Large intestine (tissue), 3 donors: ENCODE data around the gene KRT78. TPM values are rescaled to one million over a fixed set of nuclear protein-coding genes. Genes with fewer than 3 reads are reported as not detected.
A peak's percentile ranks its signal among the peaks of the same experiment; 100 is the strongest.

ENCODE experiments used
- DNase-seq, 2 donors: peaks; one replicate each; pipeline versions ENCODE4 v3.0.0 to v3.0.0-alpha.2; 2013
- H3K27ac ChIP-seq: one replicate; pipeline ENCODE4 v1.5.1; 2013; ENCODE audit warnings: low read length
- H3K27me3 ChIP-seq: 2 replicates; pipeline ENCODE4 v1.6.1; 2013; ENCODE audit warnings: low read length; ENCODE audit not compliant: control insufficient read depth, insufficient read depth
- H3K36me3 ChIP-seq: 2 replicates; pipeline ENCODE4 v1.6.1; 2013; ENCODE audit warnings: low read length; ENCODE audit not compliant: control insufficient read depth, insufficient read depth
- H3K4me1 ChIP-seq: one replicate; pipeline ENCODE4 v1.6.1; 2013; ENCODE audit warnings: low read length; ENCODE audit not compliant: control insufficient read depth, insufficient read depth
- H3K4me3 ChIP-seq: one replicate; pipeline ENCODE4 v1.5.1; 2013; ENCODE audit warnings: low read length
- H3K9me3 ChIP-seq: one replicate; pipeline ENCODE4 v1.6.1; 2013; ENCODE audit warnings: mild to moderate bottlenecking, low read depth, low read length, moderate library complexity; ENCODE audit not compliant: control insufficient read depth
- WGBS: methylation state at CpG from one replicate; pipeline ENCODE4 v1.1.5; 2013; ENCODE audit warnings: low lambda C conversion rate; ENCODE audit not compliant: insufficient coverage; 5-methylcytosine and 5-hydroxymethylcytosine counted together
- polyA plus RNA-seq: library from polyadenylated mRNA; unstranded; fragments of 120-200 nt; gene quantifications from one replicate; pipeline ENCODE4 v1.2.1, GENCODE V29; 2013

KRT78 gene
- polyA plus RNA-seq, 1 donor = not detected

GRCh38 chr12:52871291-52872039 lies 22.7 kb upstream of the KRT78 start:
- H3K4me1 ChIP-seq = peaks cover 33% of the 10 kb centered on the region
- no CpG with 5 or more reads among the region's 9 CpGs for WGBS
- H3K27ac ChIP-seq = no peak overlapping the region
- no peaks in the 10 kb centered on the region for H3K9me3 ChIP-seq
- no peaks in the 10 kb centered on the region for H3K27me3 ChIP-seq
- peak in 1 of 2 donors; percentile 33 for DNase-seq
- no peak overlapping the region for H3K4me3 ChIP-seq
- no peaks in the 10 kb centered on the region for H3K36me3 ChIP-seq

- H3K9me3 ChIP-seq = no peaks in the 10 kb centered on the region
- DNase-seq = peak; percentile 58 to 72
- whole genome bisulfite sequencing = no CpG with 5 or more reads among the region's 14 CpGs
- no peak overlapping the region for H3K27ac ChIP-seq
- no peak overlapping the region for H3K4me3 ChIP-seq
- H3K27me3 ChIP-seq = no peaks in the 10 kb centered on the region
- H3K36me3 ChIP-seq = no peaks in the 10 kb centered on the region
- H3K4me1 ChIP-seq = peaks cover 33% of the 10 kb centered on the region
Measured at GRCh38 chr12:52870361-52871290, 21.8 kb upstream of the KRT78 start.

GRCh38 chr12:52867642-52868041 lies 18.8 kb upstream of the KRT78 start:
- Histone ChIP-seq H3K4me3 (no peak overlapping the region), H3K9me3 (no peaks in the 10 kb centered on the region), H3K27ac (no peak overlapping the region), H3K4me1 (peaks cover 11% of the 10 kb centered on the region), H3K36me3 (no peaks in the 10 kb centered on the region), H3K27me3 (no peaks in the 10 kb centered on the region)
- WGBS = no CpG with 5 or more reads among the region's 9 CpGs
- DNase-seq = peak in 1 of 2 donors; percentile 37

- 80% methylated on average over 1 of the region's 5 CpGs for WGBS
- H3K27me3 ChIP-seq = no peaks in the 10 kb centered on the region
Measured at GRCh38 chr12:52867152-52867551, 18.4 kb upstream of the KRT78 start.

GRCh38 chr12:52865090-52865944 lies 16.5 kb upstream of the KRT78 start:
- DNase-seq = peak; percentile 76 to 84
- Histone ChIP-seq H3K36me3 (no peaks in the 10 kb centered on the region), H3K4me3 (no peak overlapping the region), H3K27ac (no peak overlapping the region), H3K9me3 (no peaks in the 10 kb centered on the region), H3K4me1 (peaks cover 7% of the 10 kb centered on the region), H3K27me3 (no peaks in the 10 kb centered on the region)
- WGBS = no CpG with 5 or more reads among the region's 10 CpGs

More at GRCh38 chr12:52867152-52867551, 18.4 kb upstream of the KRT78 start:
- no peak for DNase-seq
- Histone ChIP-seq H3K9me3 (no peaks in the 10 kb centered on the region), H3K27ac (no peak overlapping the region), H3K4me3 (no peak overlapping the region), H3K4me1 (peaks cover 6% of the 10 kb centered on the region), H3K36me3 (no peaks in the 10 kb centered on the region)

DNA sequence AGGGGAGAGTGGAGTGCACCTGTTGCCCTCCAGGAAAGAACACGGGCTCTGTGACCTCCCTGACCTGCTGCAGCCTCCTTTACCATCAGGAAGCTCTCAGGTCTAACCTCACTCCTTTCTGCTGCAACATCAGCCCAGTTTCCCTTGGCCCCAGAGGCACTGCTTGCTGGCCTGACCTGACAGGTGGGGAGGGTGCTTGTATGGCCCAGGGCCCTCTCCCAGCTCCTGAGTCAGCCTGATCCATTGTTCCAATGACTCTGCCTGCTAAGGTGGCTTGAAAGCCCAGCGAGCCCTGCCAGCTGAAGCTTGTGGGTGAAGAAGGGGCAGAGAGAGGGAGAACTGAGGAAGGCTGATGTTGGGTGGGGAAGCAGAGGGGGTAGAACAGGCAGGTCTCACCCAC lies 13.2 kb upstream of the KRT78 start:
- Histone ChIP-seq H3K9me3 (no peaks in the 10 kb centered on the region), H3K36me3 (no peaks in the 10 kb centered on the region), H3K27ac (no peak overlapping the region), H3K4me3 (no peak overlapping the region), H3K27me3 (no peaks in the 10 kb centered on the region), H3K4me1 (peaks cover 14% of the 10 kb centered on the region)
- no CpG with 5 or more reads among the region's 2 CpGs for WGBS
- no peak for DNase-seq

DNA sequence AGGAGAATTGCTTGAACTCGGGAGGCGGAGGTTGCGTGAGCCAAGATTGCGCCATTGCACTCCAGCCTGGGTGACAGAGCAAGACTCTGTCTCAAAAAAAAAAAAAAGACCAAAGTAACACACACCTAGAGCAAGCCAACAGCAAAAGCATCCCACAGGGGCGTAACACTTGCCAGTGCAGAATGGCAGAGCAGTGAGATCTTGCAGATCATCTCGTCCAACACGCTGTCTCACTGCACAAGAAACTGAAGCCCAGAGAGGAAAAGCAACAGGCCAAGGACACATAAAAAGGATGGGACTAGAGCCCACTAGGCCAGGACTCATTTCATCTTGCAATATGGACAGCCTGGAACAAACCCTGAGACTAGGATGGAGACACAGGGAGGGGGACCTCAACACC lies 12.7 kb upstream of the KRT78 start:
- no peak for DNase-seq
- no peaks in the 10 kb centered on the region for H3K36me3 ChIP-seq
- peaks cover 14% of the 10 kb centered on the region for H3K4me1 ChIP-seq
- no peak overlapping the region for H3K27ac ChIP-seq
- 100% methylated on average over 1 of the region's 7 CpGs for WGBS
- no peaks in the 10 kb centered on the region for H3K27me3 ChIP-seq
- H3K4me3 ChIP-seq = no peak overlapping the region
- H3K9me3 ChIP-seq = no peaks in the 10 kb centered on the region

DNA sequence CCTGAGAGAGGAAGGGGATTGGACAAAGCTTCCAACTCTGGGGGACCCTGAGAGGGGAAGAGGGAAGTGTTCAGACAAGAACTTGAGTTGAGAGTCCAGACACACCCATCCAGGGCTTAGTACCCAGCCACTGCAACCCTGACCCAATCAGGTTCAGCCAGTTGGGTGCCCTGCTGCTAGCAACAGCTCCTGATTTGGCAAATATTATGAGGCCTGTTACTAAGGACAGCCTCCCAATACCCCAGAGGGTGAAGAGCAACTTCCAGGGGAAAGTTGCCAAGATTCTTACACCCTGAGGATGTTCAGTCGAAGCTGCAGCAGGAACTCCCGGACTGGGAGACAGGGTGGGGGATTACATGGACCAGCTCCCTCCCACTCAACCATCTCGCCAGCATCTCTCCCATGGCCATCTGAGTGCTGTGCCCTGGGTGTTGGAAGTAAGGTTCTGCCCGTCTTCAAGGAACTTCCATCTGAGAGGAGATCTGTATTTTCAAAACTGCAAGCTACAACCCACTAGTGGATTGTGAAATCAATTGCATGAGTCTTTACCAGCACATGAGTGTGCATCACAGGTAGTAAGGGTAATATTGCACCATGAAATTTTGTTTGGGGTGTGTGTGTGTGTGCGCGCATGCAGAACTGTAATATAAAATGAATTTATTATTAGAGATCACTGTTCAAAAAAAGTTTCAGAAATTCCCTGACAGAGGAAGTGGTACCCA lies 11.5 kb upstream of the KRT78 start:
- Histone ChIP-seq H3K9me3 (no peaks in the 10 kb centered on the region), H3K27ac (peak overlapping the region; percentile 68), H3K4me1 (peaks cover 14% of the 10 kb centered on the region), H3K4me3 (no peak overlapping the region), H3K27me3 (no peaks in the 10 kb centered on the region), H3K36me3 (no peaks in the 10 kb centered on the region)
- WGBS = no CpG with 5 or more reads among the region's 6 CpGs
- DNase-seq = peak; percentile 82 to 94

DNA sequence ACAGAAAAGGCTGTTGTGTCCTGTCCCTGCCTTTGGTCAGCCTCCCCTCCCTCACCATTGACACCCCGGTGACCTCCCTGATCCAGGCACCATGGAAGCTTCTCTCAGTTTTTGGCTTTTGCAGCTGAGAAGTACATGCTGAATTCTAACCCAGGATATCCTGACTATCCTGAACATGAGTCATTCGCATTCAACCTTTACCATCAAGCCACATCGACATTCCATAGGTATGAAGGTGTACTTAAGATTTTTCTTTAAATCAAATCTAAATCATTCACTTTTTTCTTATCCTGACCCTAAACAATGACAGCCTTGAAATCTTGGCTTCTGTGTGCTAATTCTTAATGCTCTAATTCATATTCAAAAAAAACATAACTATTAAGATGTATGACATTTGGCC lies 8.7 kb upstream of the KRT78 start:
- WGBS = 100% methylated on average over 1 of the region's 3 CpGs

More for the DNA sequence above, 8.7 kb upstream of the KRT78 start:
- Histone ChIP-seq H3K9me3 (no peaks in the 10 kb centered on the region), H3K27ac (no peak overlapping the region), H3K4me3 (no peak overlapping the region), H3K4me1 (peaks cover 14% of the 10 kb centered on the region), H3K36me3 (no peaks in the 10 kb centered on the region), H3K27me3 (no peaks in the 10 kb centered on the region)
- no peak for DNase-seq
